NCI-H526 treated with DMSO at 0.1 percent for 48 hours (cell line): ENCODE measurements around the gene CDH3.
A peak's percentile ranks its signal among the peaks of the same experiment; 100 is the strongest.

Experiments
- DNase-seq: peaks from one replicate; lab custom pipeline; 2025; lab: John Stamatoyannopoulos, UW

CDH3 gene

DNA sequence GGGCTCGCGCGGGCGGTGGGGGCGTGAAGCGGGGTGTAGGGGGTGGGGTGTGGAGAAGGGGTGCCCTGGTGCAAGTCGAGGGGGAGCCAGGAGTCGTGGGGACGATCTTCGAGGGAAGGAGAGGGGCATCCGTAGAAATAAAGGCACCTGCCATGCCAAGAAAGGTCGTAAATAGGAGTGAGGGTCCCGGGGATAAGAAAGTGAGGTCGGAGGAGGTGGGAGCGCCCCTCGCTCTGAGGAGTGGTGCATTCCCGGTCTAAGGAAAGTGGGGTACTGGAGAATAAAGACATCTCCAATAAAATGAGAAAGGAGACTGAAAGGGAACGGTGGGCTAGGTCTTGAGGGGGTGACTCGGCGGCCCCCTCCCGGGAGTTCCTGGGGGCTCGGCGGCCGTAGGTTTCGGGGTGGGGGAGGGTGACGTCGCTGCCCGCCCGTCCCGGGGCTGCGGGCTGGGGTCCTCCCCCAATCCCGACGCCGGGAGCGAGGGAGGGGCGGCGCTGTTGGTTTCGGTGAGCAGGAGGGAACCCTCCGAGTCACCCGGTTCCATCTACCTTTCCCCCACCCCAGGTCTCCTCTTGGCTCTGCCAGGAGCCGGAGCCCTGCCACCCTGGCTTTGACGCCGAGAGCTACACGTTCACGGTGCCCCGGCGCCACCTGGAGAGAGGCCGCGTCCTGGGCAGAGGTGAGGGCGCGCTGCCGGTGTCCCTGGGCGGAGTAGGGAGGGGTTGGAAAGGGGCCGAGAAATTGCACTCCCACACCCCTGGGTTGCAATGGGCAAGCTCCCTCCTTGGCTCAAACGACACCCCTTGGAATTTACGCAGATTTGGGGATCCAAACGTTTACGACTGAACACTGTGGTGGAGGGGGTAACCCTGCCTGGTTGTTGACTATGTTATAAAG is 92.9 kb downstream of the CDH3 start:
- DNase-seq: peak; percentile 21

- DNase-seq: no peak
Observed at GRCh38 chr16:68739964-68740627, 95.0 kb downstream of the CDH3 start.

GRCh38 chr16:68740628-68741346 is 95.7 kb downstream of the CDH3 start:
- no peak for DNase-seq

GRCh38 chr16:68743664-68744063 is 98.6 kb downstream of the CDH3 start:
- no peak for DNase-seq

DNA sequence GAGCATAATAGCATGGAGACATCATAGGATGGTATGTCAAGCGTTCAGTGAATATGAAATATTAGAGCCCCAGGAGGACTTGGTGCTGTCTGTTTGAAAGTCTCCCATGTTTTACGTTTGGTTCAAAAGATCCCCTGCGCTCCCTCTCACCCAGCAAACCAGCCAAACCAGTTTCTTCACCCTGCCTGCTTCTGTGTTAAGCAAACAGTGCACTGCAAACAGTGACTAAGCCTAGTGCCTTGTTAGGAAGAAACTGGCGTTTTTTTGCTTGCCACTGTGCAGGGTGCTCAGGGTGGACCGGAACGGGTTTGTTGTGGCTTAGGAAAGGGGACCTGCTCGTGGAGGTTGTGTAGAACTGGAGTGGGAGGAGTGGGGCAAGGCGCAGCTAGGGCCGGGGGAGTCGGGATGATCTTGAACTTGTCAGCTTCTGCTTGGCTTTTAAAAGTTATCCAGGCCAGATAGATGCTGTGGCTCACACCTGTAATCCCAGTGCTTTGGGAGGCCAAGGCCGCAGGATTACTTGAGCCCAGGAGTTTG is 99.7 kb downstream of the CDH3 start:
- peak; percentile 81 for DNase-seq

GRCh38 chr16:68746951-68747350 is 101.8 kb downstream of the CDH3 start:
- no peak for DNase-seq

- no peak for DNase-seq
Observed at GRCh38 chr16:68749432-68749831, 104.3 kb downstream of the CDH3 start.
